DOHH2 (cell line): ENCODE measurements around the gene FRMD4B.

Experiments used
- EZH2phosphoT487 ChIP-seq: fragments of 200-600 bp; sonication (generic); IDR thresholded peaks from 2 replicates; pipeline ENCODE4 v1.6.1; 2017; ENCODE audit warnings: borderline replicate concordance, mild to moderate bottlenecking, antibody characterized with exemption, low read length, moderate library complexity, mixed read lengths
- TF ChIP-seq, protein P1 (sequence below): fragments of 200-600 bp; sonication (generic); IDR thresholded peaks from one replicate; pipeline ENCODE4 v1.5.1; 2014; ENCODE audit warnings: antibody characterized with exemption, mild to moderate bottlenecking, low read depth, low read length; ENCODE audit not compliant: poor library complexity, severe bottlenecking

DNA sequence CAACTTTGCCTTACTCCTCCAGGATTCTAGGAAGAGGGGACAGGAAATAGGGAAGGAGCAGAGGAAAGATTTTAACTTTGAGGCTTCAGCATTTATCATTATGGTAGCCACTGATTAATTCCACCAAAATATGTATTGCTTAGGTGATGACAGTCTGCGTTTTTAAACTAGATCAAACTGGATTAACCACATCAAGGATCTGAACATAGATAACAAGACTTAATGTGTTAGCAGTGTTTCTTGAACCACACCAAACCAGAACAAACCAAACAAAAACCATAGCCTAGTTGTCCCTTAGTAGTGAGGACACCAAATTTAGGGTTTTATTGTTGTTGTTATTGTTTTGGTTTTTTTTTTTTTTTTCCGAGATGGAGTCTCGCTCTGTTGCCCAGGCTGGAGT lies 150.0 kb downstream of the FRMD4B start:
- TF ChIP-seq, protein P1, sequence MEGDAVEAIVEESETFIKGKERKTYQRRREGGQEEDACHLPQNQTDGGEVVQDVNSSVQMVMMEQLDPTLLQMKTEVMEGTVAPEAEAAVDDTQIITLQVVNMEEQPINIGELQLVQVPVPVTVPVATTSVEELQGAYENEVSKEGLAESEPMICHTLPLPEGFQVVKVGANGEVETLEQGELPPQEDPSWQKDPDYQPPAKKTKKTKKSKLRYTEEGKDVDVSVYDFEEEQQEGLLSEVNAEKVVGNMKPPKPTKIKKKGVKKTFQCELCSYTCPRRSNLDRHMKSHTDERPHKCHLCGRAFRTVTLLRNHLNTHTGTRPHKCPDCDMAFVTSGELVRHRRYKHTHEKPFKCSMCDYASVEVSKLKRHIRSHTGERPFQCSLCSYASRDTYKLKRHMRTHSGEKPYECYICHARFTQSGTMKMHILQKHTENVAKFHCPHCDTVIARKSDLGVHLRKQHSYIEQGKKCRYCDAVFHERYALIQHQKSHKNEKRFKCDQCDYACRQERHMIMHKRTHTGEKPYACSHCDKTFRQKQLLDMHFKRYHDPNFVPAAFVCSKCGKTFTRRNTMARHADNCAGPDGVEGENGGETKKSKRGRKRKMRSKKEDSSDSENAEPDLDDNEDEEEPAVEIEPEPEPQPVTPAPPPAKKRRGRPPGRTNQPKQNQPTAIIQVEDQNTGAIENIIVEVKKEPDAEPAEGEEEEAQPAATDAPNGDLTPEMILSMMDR = no peak
- no peak for TF ChIP-seq EZH2phosphoT487
